Endothelial cell of umbilical vein (primary cell): ENCODE results near the gene TNFRSF12A. TPM values are rescaled to one million over a fixed set of nuclear protein-coding genes. Genes with fewer than 3 reads are reported as not detected.

Experiments used
- BruUV-seq: library from RNA; stranded (reverse); fragments of 400-500 nt; replicated peaks from 2 replicates; lab custom pipeline; 2021; lab: Mats Ljungman, UMichigan
- CTCF ChIA-PET: fragments of 300-600, 350-600 bp; sonication (Branson Sonifier 250); formaldehyde crosslinking; loops from one replicate; lab custom pipeline; 2021; ENCODE audit warnings: antibody characterized with exemption, inconsistent platforms; lab: Charles Lee
- POLR2A ChIA-PET: fragments of 300-600, 350-600 bp; sonication (Branson Sonifier 250); formaldehyde crosslinking; loops from one replicate; lab custom pipeline; 2021; ENCODE audit warnings: antibody characterized with exemption, inconsistent platforms; lab: Charles Lee
- DNase-seq: peaks from one replicate; pipeline ENCODE4 v3.0.0-alpha.2; 2011; ENCODE audit warnings: low read depth, low spot score
- FAIRE-seq: peaks from 2 replicates; lab custom pipeline; 2011; peaks lifted over from hg19 to GRCh38; lab: Jason Lieb, UNC
- H2AFZ ChIP-seq: 2 replicates; pipeline ENCODE4 v1.6.0; 2012; ENCODE audit warnings: low read depth, low read length, control low read depth, inconsistent platforms
- H3K27ac ChIP-seq: 2 replicates; pipeline ENCODE4 v1.5.1; 2011; ENCODE audit warnings: low read depth, mild to moderate bottlenecking, control low read depth, low read length, moderate library complexity; ENCODE audit not compliant: insufficient read depth
- H3K27me3 ChIP-seq, 2 experiments: 2 replicates each; pipeline versions ENCODE4 v1.6.0 to v1.6.1; 2011; ENCODE audit warnings: low read length in 2 of 2, mixed read lengths in 1 of 2; ENCODE audit not compliant: control insufficient read depth in 2 of 2, insufficient read depth in 2 of 2
- H3K36me3 ChIP-seq, 2 experiments: 2 replicates in 1 of 2; 3 replicates in 1 of 2; pipeline ENCODE4 v1.5.1; 2011; ENCODE audit warnings: low read length in 2 of 2, mild to moderate bottlenecking in 1 of 2, moderate library complexity in 1 of 2; ENCODE audit not compliant: control insufficient read depth in 2 of 2, insufficient read depth in 2 of 2; ENCODE audit errors: extremely low read depth in 1 of 2
- H3K4me1 ChIP-seq: 3 replicates; pipeline ENCODE4 v1.5.1; 2011; ENCODE audit warnings: mild to moderate bottlenecking, low read length; ENCODE audit not compliant: control insufficient read depth, insufficient read depth; ENCODE audit errors: extremely low read depth
- H3K4me2 ChIP-seq: 2 replicates; pipeline ENCODE4 v1.6.1; 2011; ENCODE audit warnings: low read length, control low read depth, mixed read lengths; ENCODE audit not compliant: insufficient read depth
- H3K4me3 ChIP-seq, 3 experiments: fragments of 200-600 bp in 1 of 3; sonication (generic), shearing (Covaris generic) in 1 of 3; replicated peaks in 1 of 3; 2 replicates each; pipeline ENCODE4 v1.5.1; 2011 to 2016; ENCODE audit warnings: control low read depth in 3 of 3, low read length in 3 of 3, mild to moderate bottlenecking in 2 of 3, inconsistent platforms in 1 of 3, low read depth in 1 of 3, moderate library complexity in 1 of 3; ENCODE audit not compliant: insufficient read depth in 1 of 3
- H3K79me2 ChIP-seq: 2 replicates; pipeline ENCODE4 v1.6.0; 2012; ENCODE audit warnings: low read length, inconsistent platforms; ENCODE audit not compliant: control insufficient read depth, insufficient read depth
- H3K9ac ChIP-seq: replicated peaks from 2 replicates; pipeline ENCODE3; 2011; ENCODE audit warnings: low read length, control low read depth; ENCODE audit not compliant: insufficient read depth; ENCODE audit errors: extremely low read depth
- H3K9me1 ChIP-seq: replicated peaks from 3 replicates; pipeline ENCODE4 v1.6.0; 2011; ENCODE audit warnings: mild to moderate bottlenecking, low read length; ENCODE audit not compliant: control insufficient read depth, insufficient read depth; ENCODE audit errors: extremely low read depth
- H3K9me3 ChIP-seq: replicated peaks from 2 replicates; pipeline ENCODE4 v1.5.1; 2012; ENCODE audit warnings: low read length, inconsistent platforms; ENCODE audit not compliant: control insufficient read depth, insufficient read depth
- H4K20me1 ChIP-seq: replicated peaks from 2 replicates; pipeline ENCODE3; 2011; ENCODE audit warnings: mild to moderate bottlenecking, low read length; ENCODE audit not compliant: control insufficient read depth, insufficient read depth; ENCODE audit errors: extremely low read depth
- EZH2 ChIP-seq: IDR thresholded peaks from 2 replicates; pipeline ENCODE4 v1.6.1; 2012; ENCODE audit warnings: borderline replicate concordance, low read depth, mild to moderate bottlenecking, moderate library complexity, low read length, inconsistent platforms; ENCODE audit not compliant: severe bottlenecking
- FOS ChIP-seq: IDR thresholded peaks from 2 replicates; pipeline ENCODE4 v1.6.1; 2011; ENCODE audit warnings: mild to moderate bottlenecking, low read length, moderate library complexity, borderline replicate concordance; ENCODE audit not compliant: insufficient read depth
- GATA2 ChIP-seq: IDR thresholded peaks from 2 replicates; pipeline ENCODE4 v1.7.0; 2011; ENCODE audit warnings: low read depth, mild to moderate bottlenecking, moderate library complexity, mixed read lengths, low read length; ENCODE audit not compliant: insufficient read length, insufficient read depth
- JUN ChIP-seq: IDR thresholded peaks from 2 replicates; pipeline ENCODE4 v1.6.1; 2011; ENCODE audit warnings: borderline replicate concordance, low read depth; ENCODE audit not compliant: insufficient read length, insufficient read depth
- MYC ChIP-seq: IDR thresholded peaks from one replicate; pipeline ENCODE4 v1.6.1; 2011; ENCODE audit warnings: mild to moderate bottlenecking, low read depth, low read length
- POLR2A ChIP-seq: IDR thresholded peaks from 2 replicates; pipeline ENCODE4 v1.6.1; 2012; ENCODE audit warnings: low read depth, mild to moderate bottlenecking, control low read depth, low read length
- POLR2AphosphoS5 ChIP-seq: IDR thresholded peaks from 2 replicates; pipeline ENCODE4 v1.6.1; 2012; ENCODE audit warnings: low read depth, mild to moderate bottlenecking, control low read depth, low read length, moderate library complexity; ENCODE audit not compliant: insufficient read depth
- dilution Hi-C: fragments of 300-500 bp; cut with MboI; formaldehyde crosslinking; loops from one replicate; pipeline ENCODE4 v1.15.0; 2019; ENCODE audit warnings: low sequenced_read_pairs; ENCODE audit not compliant: extremely low pct_ligation_motif_present
- intact Hi-C: fragments of 100-400 bp; cut with micrococcal nuclease; formaldehyde crosslinking; loops from one replicate; pipeline ENCODE4 v1.10.0; 2022
- polyA plus RNA-seq, 4 experiments: library from polyadenylated mRNA; depleted of rRNA in 3 of 4; stranded (reverse) in 3 of 4; unstranded in 1 of 4; fragments of >200 nt; gene quantifications; 2 replicates each; pipeline versions ENCODE4 v1.2.1 to v1.2.3, GENCODE V29; 2011 to 2012; ENCODE audit warnings: missing spikeins in 1 of 4
- total RNA-seq: library from RNA; stranded (reverse); gene quantifications from 2 replicates; pipeline ENCODE4 v1.2.3, GENCODE V29; 2021
- TF ChIP-seq, protein P1 (sequence below), 2 donors: IDR thresholded peaks; 1 replicate in 1 of 2; 2 replicates in 1 of 2; pipeline ENCODE4 v1.5.1; 2011; ENCODE audit warnings: low read length in 2 of 2, mild to moderate bottlenecking in 2 of 2, moderate library complexity in 2 of 2, control low read depth in 1 of 2, inconsistent platforms in 1 of 2, low read depth in 1 of 2; ENCODE audit not compliant: insufficient read depth in 1 of 2; ENCODE audit errors: extremely low read depth in 1 of 2
- TF ChIP-seq, protein P2 (sequence below): IDR thresholded peaks from 2 replicates; pipeline ENCODE4 v1.6.1; 2011; ENCODE audit not compliant: insufficient read depth, insufficient read length

TNFRSF12A gene
- total and polyA plus RNA-seq, 2 donors (not counting 3 experiments of a cell fraction or from before 2014, with no cell fraction given) = 162 to 187 TPM

DNA sequence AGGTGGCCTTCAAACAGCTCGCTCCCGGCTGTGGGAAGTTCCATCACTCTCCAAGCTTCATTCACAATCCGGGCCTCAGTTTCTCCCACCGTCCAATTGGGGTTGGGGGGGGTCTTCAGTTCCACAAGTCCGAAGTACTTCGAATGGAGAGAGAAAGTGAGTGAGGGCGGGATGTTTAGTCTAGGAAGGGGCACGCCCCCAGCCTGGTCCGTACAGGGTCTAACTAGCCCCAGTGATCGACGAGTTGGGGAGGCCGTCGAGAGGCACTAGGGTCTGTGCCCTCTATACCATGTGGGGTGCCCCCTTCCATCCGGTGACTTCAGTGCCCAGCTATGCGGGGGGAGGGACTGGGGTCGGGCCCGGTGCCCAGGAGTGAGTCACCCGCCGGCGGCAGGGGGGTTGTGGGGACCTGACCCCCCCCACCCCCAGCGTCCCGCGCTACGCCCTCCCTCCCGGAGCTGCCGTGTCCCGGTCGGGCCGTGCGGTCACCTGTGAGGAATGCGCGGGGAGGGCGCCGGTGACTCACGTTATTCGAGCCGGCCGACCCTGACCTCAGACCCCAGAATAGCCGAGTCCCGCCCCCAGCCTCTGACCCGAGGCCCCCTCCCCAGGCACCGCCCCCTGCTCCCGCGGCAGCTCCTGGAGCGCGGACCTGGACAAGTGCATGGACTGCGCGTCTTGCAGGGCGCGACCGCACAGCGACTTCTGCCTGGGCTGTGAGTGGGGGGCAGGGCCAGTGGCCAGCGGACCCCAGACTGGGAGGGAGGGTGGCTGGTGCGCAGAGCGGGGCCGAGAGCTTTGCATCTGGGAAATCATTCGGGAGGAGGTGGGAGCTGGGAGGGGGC lies 658 bp downstream of the TNFRSF12A start:
- no peaks in the 10 kb centered on the region for H3K9me3 ChIP-seq

More for the DNA sequence above, 658 bp downstream of the TNFRSF12A start:
- H3K9ac ChIP-seq = peak overlapping the region; percentile 99
- H3K9me1 ChIP-seq = no peaks in the 10 kb centered on the region
- H3K27me3 ChIP-seq = peaks cover 0 to 2% of the 10 kb centered on the region in 2 experiments
- no TSS peak for BruUV-seq
- dilution Hi-C loops (no loop called here), intact Hi-C loops (loop anchor here (1.0 to 2.0 kb wide), 3 partner anchors 17 to 116 kb away; partner anchors contain the start of gene PAQR4)
- FAIRE-seq (peak; percentile 93), DNase-seq (peak; percentile 86)
- ChIA-PET POLR2A (interaction anchor here (0.6 to 2.2 kb wide), 9 partner anchors 7 to 138 kb away, joined by 3 to 16 read pairs (median 5); partner anchors contain the start of gene ZNF213), CTCF (interaction anchor here (1.2 to 6.1 kb wide), 7 partner anchors 7 to 38 kb away, joined by 7 to 52 read pairs (median 9); no protein-coding TSS in a partner anchor)
- H3K79me2 ChIP-seq = peaks cover 2% of the 10 kb centered on the region
- peak overlapping the region; percentile 98 for H3K27ac ChIP-seq
- H3K36me3 ChIP-seq = no peaks in the 10 kb centered on the region
- H3K4me1 ChIP-seq = peaks cover 18% of the 10 kb centered on the region
- no peak overlapping the region for H2AFZ ChIP-seq
- H4K20me1 ChIP-seq = no peaks in the 10 kb centered on the region
- TF ChIP-seq GATA2 (no peak), POLR2A (peak; percentile 32), EZH2 (no peak), JUN (peak; percentile 75), POLR2AphosphoS5 (peak; percentile 97), MYC (peak; percentile 67), FOS (peak; percentile 97)
- TF ChIP-seq, protein P1, sequence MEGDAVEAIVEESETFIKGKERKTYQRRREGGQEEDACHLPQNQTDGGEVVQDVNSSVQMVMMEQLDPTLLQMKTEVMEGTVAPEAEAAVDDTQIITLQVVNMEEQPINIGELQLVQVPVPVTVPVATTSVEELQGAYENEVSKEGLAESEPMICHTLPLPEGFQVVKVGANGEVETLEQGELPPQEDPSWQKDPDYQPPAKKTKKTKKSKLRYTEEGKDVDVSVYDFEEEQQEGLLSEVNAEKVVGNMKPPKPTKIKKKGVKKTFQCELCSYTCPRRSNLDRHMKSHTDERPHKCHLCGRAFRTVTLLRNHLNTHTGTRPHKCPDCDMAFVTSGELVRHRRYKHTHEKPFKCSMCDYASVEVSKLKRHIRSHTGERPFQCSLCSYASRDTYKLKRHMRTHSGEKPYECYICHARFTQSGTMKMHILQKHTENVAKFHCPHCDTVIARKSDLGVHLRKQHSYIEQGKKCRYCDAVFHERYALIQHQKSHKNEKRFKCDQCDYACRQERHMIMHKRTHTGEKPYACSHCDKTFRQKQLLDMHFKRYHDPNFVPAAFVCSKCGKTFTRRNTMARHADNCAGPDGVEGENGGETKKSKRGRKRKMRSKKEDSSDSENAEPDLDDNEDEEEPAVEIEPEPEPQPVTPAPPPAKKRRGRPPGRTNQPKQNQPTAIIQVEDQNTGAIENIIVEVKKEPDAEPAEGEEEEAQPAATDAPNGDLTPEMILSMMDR (IDR thresholded peaks at IDR 0.05; ENCODE audit: extremely low read depth in 1 of 2, insufficient read depth in 1 of 2, low read depth in 1 of 2, low read length in 2 of 2) = no peak
- TF ChIP-seq, protein P2, sequence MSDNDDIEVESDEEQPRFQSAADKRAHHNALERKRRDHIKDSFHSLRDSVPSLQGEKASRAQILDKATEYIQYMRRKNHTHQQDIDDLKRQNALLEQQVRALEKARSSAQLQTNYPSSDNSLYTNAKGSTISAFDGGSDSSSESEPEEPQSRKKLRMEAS = peak; percentile 21
- peak overlapping the region; percentile 61 to 83 (median 75) for H3K4me3 ChIP-seq
- peak overlapping the region; percentile 83 for H3K4me2 ChIP-seq
